ENCODE measurements around the gene PPP1R9A.

DNA sequence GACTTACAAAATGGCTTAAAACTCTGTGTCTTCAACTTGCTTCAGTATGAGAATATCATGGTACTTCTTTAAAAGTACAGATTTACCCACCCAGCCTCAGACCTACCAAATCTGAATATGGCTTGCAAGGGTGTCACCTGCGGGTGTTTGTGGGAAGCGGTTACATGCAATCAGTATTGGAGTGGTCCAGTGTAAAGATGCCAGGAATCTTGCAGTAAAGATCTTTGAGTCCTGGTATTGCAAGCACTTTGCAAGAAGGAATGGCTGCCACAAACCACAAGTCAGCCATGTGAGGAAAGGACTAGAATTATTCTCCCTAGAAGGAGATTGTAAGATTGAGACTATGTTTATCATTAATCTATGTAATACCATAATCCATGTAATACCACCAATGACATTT is 301.9 kb downstream of the PPP1R9A start:
- no peak for TF ChIP-seq CTCF (conservative IDR thresholded peaks at IDR 0.05; ENCODE audit: low read length)
- no peak for TF ChIP-seq EZH2phosphoT487 (IDR thresholded peaks at IDR 0.05; ENCODE audit: borderline replicate concordance)
